ENCODE measurements around the gene COL5A1. TPM values are rescaled to one million over a fixed set of nuclear protein-coding genes. Genes with fewer than 3 reads are reported as not detected.

The COL5A1 gene
- total RNA-seq, 2 donors from 2014 or later: 10.9 to 22.0 TPM

DNA sequence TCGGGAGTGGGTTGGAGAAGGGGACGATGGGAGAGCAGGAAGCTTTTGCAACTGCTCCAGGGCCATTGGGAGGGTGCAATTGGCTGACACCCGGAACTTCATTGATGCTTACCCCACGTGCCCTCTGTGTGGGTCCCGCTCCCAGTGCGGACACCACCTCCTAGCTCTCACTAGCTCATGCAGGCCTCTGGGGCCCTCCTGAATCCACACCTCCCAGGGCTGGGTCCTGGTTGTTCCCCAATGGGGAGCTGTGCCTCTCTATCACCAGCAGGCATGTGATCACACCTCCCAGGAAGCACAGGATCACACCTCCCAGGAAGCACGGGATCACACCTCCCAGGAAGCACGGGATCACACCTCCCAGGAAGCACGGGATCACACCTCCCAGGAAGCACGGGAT is 206.9 kb downstream of the COL5A1 start:
- H3K27ac ChIP-seq: no peak overlapping the region

DNA sequence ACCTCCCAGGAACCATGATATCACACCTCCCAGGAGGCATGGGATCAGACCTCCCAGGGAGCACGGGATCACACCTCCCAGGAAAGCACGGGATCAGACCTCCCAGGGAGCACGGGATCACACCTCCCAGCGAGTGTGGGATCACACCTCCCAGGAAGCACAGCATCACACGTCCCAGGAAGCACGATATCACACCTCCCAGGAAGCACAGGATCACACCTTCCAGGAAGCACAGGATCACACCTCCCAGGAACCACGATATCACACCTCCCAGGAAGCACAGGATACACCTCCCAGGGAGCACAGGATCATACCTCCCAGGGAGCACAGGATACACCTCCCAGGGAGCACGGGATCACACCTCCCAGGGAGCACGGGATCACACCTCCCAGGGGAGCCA is 209.0 kb downstream of the COL5A1 start:
- H3K27me3 ChIP-seq: no peaks in the 10 kb centered on the region
- H3K36me3 ChIP-seq: no peaks in the 10 kb centered on the region
- TF ChIP-seq, protein P1, sequence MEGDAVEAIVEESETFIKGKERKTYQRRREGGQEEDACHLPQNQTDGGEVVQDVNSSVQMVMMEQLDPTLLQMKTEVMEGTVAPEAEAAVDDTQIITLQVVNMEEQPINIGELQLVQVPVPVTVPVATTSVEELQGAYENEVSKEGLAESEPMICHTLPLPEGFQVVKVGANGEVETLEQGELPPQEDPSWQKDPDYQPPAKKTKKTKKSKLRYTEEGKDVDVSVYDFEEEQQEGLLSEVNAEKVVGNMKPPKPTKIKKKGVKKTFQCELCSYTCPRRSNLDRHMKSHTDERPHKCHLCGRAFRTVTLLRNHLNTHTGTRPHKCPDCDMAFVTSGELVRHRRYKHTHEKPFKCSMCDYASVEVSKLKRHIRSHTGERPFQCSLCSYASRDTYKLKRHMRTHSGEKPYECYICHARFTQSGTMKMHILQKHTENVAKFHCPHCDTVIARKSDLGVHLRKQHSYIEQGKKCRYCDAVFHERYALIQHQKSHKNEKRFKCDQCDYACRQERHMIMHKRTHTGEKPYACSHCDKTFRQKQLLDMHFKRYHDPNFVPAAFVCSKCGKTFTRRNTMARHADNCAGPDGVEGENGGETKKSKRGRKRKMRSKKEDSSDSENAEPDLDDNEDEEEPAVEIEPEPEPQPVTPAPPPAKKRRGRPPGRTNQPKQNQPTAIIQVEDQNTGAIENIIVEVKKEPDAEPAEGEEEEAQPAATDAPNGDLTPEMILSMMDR (IDR thresholded peaks at IDR 0.05): no peak
- no peaks in the 10 kb centered on the region for H3K4me1 ChIP-seq
- no peak overlapping the region for H3K4me3 ChIP-seq
- no peak for DNase-seq (ENCODE audit: low spot score)
- H3K27ac ChIP-seq: no peak overlapping the region
- H3K9me3 ChIP-seq: no peaks in the 10 kb centered on the region

More for the DNA sequence above, 206.9 kb downstream of the COL5A1 start:
- H3K27me3 ChIP-seq: no peaks in the 10 kb centered on the region
- H3K4me3 ChIP-seq: no peak overlapping the region
- H3K36me3 ChIP-seq: peaks cover 2% of the 10 kb centered on the region
- DNase-seq (ENCODE audit: low spot score): no peak
- no peaks in the 10 kb centered on the region for H3K9me3 ChIP-seq
- TF ChIP-seq, protein P1 (IDR thresholded peaks at IDR 0.05): no peak
- no peaks in the 10 kb centered on the region for H3K4me1 ChIP-seq

DNA sequence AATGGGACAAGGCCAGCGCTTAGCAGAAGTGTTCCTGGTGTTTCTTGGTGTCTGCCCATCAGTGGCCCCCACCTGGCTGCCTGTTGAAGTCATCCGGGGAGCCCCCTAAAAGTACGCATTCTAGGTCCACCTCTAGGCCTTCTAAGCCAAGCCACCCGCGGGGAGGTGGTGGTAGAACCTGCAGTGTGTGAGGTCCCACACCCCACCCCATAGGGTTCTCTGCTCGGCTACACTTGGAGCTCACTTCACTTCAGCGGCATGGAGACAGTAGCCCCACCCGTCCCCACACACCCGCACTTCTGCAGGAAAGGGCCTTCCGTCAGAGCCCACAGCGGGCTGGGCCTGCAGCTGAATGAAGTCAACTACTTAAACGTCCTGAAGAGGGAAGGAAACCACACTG is 209.4 kb downstream of the COL5A1 start:
- H3K4me3 ChIP-seq: no peak overlapping the region
- H3K27me3 ChIP-seq: no peaks in the 10 kb centered on the region
- H3K4me1 ChIP-seq: no peaks in the 10 kb centered on the region
- no peaks in the 10 kb centered on the region for H3K36me3 ChIP-seq
- TF ChIP-seq, protein P1 (IDR thresholded peaks at IDR 0.05): no peak
- DNase-seq (ENCODE audit: low spot score): no peak
- H3K27ac ChIP-seq: no peak overlapping the region
- no peaks in the 10 kb centered on the region for H3K9me3 ChIP-seq

DNA sequence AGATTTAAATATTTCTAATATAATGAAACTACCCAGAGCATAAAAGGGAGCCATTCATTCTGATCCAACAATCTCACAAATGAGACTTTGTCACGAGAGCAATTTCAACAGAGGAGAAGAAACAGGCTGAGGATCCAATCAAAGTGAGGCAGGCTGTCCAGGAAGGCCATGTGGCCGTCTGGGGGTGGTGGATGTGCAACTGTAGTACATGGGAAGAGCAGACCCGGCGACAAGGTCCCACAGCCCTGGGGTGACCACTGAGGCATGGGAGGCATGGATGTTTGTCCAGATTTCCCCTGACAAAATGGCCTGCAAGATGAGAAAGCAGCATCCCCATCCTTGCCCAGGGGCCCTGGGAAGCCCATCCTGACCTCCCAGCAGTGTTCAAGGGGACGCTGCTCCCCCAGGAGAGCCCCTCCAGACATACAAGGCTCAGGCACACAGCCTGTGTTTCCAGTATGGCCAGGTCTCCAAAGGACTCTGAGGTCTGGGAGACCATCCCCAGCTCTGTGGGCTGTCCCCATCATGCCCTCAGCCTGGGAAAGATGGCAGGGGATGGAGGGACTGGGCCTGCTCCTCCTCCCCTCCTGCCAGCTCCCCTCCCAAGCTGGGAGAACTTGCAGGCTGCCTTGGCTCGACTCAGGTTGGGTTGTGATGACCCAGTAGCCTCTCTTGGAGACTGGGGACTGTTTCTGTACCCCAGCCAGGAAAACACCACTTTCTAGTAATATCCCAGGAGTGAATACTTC is 211.5 kb downstream of the COL5A1 start:
- TF ChIP-seq, protein P1 (IDR thresholded peaks at IDR 0.05): no peak
- Histone ChIP-seq H3K9me3 (no peaks in the 10 kb centered on the region), H3K4me1 (no peaks in the 10 kb centered on the region), H3K27me3 (no peaks in the 10 kb centered on the region), H3K27ac (no peak overlapping the region), H3K36me3 (no peaks in the 10 kb centered on the region), H3K4me3 (no peak overlapping the region)
- DNase-seq (ENCODE audit: low spot score): no peak

DNA sequence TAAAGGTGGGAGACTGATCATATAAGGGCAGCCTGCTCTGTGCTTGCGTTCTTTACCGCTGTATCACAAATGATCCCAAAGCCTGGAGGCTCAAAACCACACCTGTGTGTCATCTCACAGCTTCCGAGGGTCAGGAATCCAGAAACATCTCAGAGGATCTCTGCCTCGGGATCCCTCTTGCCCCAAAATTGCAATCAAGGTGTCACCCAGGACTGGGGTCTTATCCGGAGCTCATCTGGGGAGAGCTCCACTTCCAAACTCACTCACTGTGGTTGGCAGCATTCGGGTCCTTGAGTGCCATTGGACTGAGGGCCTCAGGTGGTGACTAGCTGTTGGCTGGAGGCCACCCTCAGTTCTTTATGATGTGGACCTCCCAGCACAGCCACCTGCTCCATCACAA is 212.3 kb downstream of the COL5A1 start:
- H3K36me3 ChIP-seq: no peaks in the 10 kb centered on the region
- no peak overlapping the region for H3K4me3 ChIP-seq
- TF ChIP-seq, protein P1 (IDR thresholded peaks at IDR 0.05): no peak
- no peaks in the 10 kb centered on the region for H3K4me1 ChIP-seq
- no peaks in the 10 kb centered on the region for H3K27me3 ChIP-seq
- no peaks in the 10 kb centered on the region for H3K9me3 ChIP-seq
- no peak for DNase-seq (ENCODE audit: low spot score)
- H3K27ac ChIP-seq: no peak overlapping the region

DNA sequence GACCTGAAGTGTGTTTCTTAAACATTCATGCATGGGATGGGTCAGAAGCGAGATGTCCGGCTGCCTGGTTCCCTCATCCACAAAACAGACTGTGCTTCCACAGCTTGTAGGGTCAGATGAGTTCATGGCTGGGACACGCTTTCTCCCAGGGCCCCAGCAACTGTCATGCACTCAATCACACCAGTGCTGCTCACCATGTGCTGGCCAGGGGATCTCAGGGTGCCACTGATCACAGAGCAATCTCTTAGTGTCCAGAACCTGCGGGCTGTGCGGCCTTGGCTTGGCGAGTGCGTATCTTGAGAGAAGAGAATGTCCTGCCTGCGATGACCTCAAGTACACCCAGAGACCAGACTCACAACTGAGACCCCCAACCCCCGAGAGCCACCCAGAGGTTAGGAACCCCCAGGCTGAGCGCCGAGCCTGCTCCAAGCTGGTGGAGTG is 213.0 kb downstream of the COL5A1 start:
- no peaks in the 10 kb centered on the region for H3K9me3 ChIP-seq
- DNase-seq (ENCODE audit: low spot score): no peak
- H3K27ac ChIP-seq: no peak overlapping the region
- H3K4me3 ChIP-seq: no peak overlapping the region
- H3K27me3 ChIP-seq: no peaks in the 10 kb centered on the region
- H3K4me1 ChIP-seq: no peaks in the 10 kb centered on the region
- TF ChIP-seq, protein P1 (IDR thresholded peaks at IDR 0.05): no peak
- no peaks in the 10 kb centered on the region for H3K36me3 ChIP-seq

Measured in right atrium auricular region (tissue), 2 donors.